COLO668 (cell line): ENCODE results near the gene UQCRFS1.

Experiments used
- DNase-seq: peaks from one replicate; lab custom pipeline; 2025; ENCODE audit not compliant: unreplicated experiment; lab: John Stamatoyannopoulos, UW

UQCRFS1 gene

GRCh38 chr19:29170554-29170953, 42.4 kb downstream of the UQCRFS1 start:
- DNase-seq = no peak

- DNase-seq = no peak
Measured at GRCh38 chr19:29162694-29163093, 50.3 kb downstream of the UQCRFS1 start.

- DNase-seq = no peak
Measured at GRCh38 chr19:29155683-29156082, 57.3 kb downstream of the UQCRFS1 start.
